ENCODE results near the gene TREML1.

DNA sequence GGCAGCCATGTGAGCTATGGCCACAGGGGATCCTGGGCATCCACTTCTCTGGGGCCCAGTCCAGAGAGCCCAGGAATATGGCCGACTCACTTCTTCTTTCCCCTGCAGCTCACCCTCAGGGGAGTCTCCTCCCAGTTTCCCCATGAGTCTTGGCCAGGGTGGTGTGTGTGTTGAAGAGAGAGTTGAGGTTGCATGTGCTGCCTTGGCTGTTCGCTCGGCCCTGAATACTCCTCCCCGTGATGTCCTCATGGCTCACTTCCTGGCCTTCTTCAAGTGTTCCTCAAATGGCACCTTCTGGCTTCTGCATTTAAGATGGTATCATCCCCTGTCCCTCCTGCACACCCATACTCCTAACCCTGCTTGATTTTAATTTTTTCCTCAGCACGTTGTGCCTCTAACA is 3.2 kb upstream of the TREML1 start:
- no peak for TF ChIP-seq POLR2AphosphoS5 (IDR thresholded peaks at IDR 0.05)
- TF ChIP-seq, protein P1, sequence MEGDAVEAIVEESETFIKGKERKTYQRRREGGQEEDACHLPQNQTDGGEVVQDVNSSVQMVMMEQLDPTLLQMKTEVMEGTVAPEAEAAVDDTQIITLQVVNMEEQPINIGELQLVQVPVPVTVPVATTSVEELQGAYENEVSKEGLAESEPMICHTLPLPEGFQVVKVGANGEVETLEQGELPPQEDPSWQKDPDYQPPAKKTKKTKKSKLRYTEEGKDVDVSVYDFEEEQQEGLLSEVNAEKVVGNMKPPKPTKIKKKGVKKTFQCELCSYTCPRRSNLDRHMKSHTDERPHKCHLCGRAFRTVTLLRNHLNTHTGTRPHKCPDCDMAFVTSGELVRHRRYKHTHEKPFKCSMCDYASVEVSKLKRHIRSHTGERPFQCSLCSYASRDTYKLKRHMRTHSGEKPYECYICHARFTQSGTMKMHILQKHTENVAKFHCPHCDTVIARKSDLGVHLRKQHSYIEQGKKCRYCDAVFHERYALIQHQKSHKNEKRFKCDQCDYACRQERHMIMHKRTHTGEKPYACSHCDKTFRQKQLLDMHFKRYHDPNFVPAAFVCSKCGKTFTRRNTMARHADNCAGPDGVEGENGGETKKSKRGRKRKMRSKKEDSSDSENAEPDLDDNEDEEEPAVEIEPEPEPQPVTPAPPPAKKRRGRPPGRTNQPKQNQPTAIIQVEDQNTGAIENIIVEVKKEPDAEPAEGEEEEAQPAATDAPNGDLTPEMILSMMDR (IDR thresholded peaks at IDR 0.05) = no peak

Data from sigmoid colon (tissue), 4 donors.